ENCODE data around the gene RBM25. TPM values are rescaled to one million over a fixed set of nuclear protein-coding genes. Genes with fewer than 3 reads are reported as not detected.

RBM25 gene
- total RNA-seq, 1 experiment from 2014 or later, result 142 TPM

DNA sequence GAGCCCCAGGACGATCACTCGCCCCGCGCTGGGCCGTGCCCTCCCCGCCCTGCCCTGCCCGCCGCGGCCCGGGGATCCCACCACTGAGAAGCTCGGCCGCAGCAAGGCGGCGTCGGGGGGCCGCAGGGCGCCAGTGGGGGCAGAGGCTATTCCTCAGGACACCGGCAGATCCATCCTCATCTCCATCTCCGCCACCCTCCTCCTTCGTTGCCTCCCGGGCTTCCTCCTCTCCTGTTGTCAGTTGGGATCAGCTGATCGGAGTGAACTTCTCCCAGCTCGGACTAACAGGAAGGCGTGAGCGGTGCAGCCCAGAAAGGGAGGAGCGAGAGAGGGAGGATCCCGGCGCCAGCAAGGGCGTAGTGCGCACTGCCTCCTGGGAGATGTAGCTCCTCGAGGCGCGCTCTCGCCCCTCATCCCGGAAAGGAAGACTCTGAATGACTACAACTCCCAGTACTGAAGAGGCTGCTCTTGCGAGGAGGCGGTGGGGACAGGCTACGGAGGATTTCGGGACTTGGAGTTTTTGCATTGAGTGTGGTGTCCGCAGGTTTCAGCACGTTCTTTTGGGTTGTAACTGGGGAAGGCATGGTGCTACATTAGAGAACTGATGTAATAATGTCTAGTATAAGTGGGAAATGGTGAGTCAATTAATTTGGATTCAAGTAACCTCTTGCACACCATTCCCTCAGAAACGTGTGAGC is 31.3 kb upstream of the RBM25 start, which contains the start of gene ZFYVE1 (continued):
- TF ChIP-seq, protein P1, sequence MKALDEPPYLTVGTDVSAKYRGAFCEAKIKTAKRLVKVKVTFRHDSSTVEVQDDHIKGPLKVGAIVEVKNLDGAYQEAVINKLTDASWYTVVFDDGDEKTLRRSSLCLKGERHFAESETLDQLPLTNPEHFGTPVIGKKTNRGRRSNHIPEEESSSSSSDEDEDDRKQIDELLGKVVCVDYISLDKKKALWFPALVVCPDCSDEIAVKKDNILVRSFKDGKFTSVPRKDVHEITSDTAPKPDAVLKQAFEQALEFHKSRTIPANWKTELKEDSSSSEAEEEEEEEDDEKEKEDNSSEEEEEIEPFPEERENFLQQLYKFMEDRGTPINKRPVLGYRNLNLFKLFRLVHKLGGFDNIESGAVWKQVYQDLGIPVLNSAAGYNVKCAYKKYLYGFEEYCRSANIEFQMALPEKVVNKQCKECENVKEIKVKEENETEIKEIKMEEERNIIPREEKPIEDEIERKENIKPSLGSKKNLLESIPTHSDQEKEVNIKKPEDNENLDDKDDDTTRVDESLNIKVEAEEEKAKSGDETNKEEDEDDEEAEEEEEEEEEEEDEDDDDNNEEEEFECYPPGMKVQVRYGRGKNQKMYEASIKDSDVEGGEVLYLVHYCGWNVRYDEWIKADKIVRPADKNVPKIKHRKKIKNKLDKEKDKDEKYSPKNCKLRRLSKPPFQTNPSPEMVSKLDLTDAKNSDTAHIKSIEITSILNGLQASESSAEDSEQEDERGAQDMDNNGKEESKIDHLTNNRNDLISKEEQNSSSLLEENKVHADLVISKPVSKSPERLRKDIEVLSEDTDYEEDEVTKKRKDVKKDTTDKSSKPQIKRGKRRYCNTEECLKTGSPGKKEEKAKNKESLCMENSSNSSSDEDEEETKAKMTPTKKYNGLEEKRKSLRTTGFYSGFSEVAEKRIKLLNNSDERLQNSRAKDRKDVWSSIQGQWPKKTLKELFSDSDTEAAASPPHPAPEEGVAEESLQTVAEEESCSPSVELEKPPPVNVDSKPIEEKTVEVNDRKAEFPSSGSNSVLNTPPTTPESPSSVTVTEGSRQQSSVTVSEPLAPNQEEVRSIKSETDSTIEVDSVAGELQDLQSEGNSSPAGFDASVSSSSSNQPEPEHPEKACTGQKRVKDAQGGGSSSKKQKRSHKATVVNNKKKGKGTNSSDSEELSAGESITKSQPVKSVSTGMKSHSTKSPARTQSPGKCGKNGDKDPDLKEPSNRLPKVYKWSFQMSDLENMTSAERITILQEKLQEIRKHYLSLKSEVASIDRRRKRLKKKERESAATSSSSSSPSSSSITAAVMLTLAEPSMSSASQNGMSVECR (CRISPR knock-in tag; IDR thresholded peaks at IDR 0.05; ENCODE audit: borderline replicate concordance), result peak; percentile 85; the same call in 1 of the 2 replicates
- TF ChIP-seq RELA (CRISPR knock-in tag; IDR thresholded peaks at IDR 0.05; ENCODE audit: borderline replicate concordance) (no peak), NFE2L1 (CRISPR knock-in tag; IDR thresholded peaks at IDR 0.05) (no peak)
- TF ChIP-seq, protein P2, sequence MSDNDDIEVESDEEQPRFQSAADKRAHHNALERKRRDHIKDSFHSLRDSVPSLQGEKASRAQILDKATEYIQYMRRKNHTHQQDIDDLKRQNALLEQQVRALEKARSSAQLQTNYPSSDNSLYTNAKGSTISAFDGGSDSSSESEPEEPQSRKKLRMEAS (CRISPR knock-in tag; IDR thresholded peaks at IDR 0.05), result peak; percentile 70; the same call in 1 of the 2 replicates

DNA sequence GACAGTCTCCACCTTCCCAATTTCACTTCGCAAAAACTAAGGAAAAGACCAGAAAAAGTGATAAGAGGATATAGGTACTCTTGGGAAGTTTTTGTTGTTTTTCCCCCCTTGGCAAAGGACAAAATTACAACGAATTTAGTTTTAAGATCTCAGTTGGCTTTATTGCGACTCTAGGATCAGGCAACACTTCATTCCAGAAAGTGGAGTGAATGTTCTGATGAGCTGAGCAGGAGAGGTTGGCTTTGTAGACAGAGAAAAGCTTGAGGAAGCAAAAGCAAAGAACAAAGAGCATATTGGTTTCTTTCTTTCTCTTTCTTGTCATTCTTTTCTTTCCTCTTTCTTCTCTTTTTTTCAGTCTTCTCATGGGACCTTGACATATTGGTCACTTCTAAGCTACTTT is 30.8 kb upstream of the RBM25 start:
- Mint-ChIP-seq H3K36me3 (peaks cover 11% of the 10 kb centered on the region), H3K9me3 (no peaks in the 10 kb centered on the region), H3K4me3 (peak overlapping the region; percentile 90), H3K27ac (peak overlapping the region; percentile 64), H3K27me3 (ENCODE audit: low read depth) (no peaks in the 10 kb centered on the region), H3K4me1 (peaks cover 18% of the 10 kb centered on the region)
- TF ChIP-seq FOXP1 (CRISPR knock-in tag; IDR thresholded peaks at IDR 0.05; ENCODE audit: borderline replicate concordance) (no peak), NFE2L1 (CRISPR knock-in tag; IDR thresholded peaks at IDR 0.05) (no peak), NFYB (CRISPR knock-in tag; conservative IDR thresholded peaks at IDR 0.05; ENCODE audit: low read depth) (no peak)
- TF ChIP-seq, protein P3, sequence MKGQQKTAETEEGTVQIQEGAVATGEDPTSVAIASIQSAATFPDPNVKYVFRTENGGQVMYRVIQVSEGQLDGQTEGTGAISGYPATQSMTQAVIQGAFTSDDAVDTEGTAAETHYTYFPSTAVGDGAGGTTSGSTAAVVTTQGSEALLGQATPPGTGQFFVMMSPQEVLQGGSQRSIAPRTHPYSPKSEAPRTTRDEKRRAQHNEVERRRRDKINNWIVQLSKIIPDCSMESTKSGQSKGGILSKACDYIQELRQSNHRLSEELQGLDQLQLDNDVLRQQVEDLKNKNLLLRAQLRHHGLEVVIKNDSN (CRISPR knock-in tag; IDR thresholded peaks at IDR 0.05), result no peak
- TF ChIP-seq, protein P4, sequence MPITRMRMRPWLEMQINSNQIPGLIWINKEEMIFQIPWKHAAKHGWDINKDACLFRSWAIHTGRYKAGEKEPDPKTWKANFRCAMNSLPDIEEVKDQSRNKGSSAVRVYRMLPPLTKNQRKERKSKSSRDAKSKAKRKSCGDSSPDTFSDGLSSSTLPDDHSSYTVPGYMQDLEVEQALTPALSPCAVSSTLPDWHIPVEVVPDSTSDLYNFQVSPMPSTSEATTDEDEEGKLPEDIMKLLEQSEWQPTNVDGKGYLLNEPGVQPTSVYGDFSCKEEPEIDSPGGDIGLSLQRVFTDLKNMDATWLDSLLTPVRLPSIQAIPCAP (CRISPR knock-in tag; IDR thresholded peaks at IDR 0.05), result no peak
- TF ChIP-seq, protein P5, sequence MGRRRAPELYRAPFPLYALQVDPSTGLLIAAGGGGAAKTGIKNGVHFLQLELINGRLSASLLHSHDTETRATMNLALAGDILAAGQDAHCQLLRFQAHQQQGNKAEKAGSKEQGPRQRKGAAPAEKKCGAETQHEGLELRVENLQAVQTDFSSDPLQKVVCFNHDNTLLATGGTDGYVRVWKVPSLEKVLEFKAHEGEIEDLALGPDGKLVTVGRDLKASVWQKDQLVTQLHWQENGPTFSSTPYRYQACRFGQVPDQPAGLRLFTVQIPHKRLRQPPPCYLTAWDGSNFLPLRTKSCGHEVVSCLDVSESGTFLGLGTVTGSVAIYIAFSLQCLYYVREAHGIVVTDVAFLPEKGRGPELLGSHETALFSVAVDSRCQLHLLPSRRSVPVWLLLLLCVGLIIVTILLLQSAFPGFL (CRISPR knock-in tag; IDR thresholded peaks at IDR 0.05; ENCODE audit: borderline replicate concordance), result no peak
- TF ChIP-seq, protein P6, sequence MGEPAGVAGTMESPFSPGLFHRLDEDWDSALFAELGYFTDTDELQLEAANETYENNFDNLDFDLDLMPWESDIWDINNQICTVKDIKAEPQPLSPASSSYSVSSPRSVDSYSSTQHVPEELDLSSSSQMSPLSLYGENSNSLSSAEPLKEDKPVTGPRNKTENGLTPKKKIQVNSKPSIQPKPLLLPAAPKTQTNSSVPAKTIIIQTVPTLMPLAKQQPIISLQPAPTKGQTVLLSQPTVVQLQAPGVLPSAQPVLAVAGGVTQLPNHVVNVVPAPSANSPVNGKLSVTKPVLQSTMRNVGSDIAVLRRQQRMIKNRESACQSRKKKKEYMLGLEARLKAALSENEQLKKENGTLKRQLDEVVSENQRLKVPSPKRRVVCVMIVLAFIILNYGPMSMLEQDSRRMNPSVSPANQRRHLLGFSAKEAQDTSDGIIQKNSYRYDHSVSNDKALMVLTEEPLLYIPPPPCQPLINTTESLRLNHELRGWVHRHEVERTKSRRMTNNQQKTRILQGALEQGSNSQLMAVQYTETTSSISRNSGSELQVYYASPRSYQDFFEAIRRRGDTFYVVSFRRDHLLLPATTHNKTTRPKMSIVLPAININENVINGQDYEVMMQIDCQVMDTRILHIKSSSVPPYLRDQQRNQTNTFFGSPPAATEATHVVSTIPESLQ (CRISPR knock-in tag; IDR thresholded peaks at IDR 0.05), result no peak
- TF ChIP-seq, protein P7, sequence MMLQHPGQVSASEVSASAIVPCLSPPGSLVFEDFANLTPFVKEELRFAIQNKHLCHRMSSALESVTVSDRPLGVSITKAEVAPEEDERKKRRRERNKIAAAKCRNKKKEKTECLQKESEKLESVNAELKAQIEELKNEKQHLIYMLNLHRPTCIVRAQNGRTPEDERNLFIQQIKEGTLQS (CRISPR knock-in tag; conservative IDR thresholded peaks at IDR 0.05), result no peak
- TF ChIP-seq, protein P8, sequence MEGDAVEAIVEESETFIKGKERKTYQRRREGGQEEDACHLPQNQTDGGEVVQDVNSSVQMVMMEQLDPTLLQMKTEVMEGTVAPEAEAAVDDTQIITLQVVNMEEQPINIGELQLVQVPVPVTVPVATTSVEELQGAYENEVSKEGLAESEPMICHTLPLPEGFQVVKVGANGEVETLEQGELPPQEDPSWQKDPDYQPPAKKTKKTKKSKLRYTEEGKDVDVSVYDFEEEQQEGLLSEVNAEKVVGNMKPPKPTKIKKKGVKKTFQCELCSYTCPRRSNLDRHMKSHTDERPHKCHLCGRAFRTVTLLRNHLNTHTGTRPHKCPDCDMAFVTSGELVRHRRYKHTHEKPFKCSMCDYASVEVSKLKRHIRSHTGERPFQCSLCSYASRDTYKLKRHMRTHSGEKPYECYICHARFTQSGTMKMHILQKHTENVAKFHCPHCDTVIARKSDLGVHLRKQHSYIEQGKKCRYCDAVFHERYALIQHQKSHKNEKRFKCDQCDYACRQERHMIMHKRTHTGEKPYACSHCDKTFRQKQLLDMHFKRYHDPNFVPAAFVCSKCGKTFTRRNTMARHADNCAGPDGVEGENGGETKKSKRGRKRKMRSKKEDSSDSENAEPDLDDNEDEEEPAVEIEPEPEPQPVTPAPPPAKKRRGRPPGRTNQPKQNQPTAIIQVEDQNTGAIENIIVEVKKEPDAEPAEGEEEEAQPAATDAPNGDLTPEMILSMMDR (IDR thresholded peaks at IDR 0.05), result no peak
- POLR2A ChIA-PET, result interaction anchor here (0.7 to 2.7 kb wide), 3 partner anchors 8 to 113 kb away, joined by 3 to 17 read pairs (median 4); partner anchors contain the start of gene RBM25
- ATAC-seq (no peak), DNase-seq (ENCODE audit: low spot score) (no peak)
- CTCF ChIA-PET, result interaction anchor here (0.9 to 1.5 kb wide), 4 partner anchors 52 to 514 kb away, joined by 3 to 8 read pairs (median 4); no protein-coding TSS in a partner anchor
